ENCODE results near the gene CLDN14.

CLDN14 gene

GRCh38 chr21:36422279-36423098, 57.4 kb downstream of the CLDN14 start:
- Mint-ChIP-seq H3K27ac (no peak overlapping the region), H3K4me3 (no peak overlapping the region), H3K9me3 (ENCODE audit: low read depth) (no peaks in the 10 kb centered on the region)

DNA sequence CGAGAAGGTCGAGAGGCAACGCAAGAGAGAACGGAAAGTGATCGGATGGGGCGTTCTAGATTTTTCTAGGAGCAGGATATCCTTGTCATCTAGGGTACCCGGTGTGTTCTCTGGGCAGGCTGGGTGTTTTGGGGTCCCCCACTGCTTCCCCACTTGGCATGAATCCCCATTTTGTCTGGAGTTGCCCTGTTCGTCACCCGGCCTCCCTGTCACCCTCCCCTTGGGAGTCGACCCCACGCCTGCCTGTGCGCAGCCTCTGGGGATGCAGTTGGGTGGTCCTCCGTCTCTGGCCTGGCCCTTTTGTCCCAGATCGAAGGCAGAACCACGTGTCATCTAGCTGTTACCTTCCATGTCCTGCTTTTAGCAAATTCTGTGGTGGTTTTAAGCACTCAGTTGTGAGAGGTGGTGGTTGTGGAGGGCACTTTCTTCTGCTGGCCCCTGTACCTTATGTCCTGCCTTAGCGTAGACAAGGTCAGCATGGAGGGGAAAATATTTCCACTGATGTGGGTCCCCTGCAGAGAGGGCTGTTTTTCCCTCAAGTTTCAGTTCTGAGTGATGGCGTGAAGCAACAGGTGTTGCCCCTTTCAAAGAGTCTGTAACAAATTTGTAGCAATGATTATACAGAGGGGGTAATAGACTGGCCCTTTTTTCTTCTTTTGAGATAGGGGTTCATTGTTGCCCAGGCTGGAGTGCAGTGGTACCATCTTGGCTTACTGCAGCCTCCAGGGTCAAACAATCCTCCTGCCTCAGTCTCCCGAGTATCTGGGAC, 59.2 kb downstream of the CLDN14 start:
- Mint-ChIP-seq H3K4me1 (ENCODE audit: low read depth) (no peaks in the 10 kb centered on the region), H3K4me3 (no peak overlapping the region), H3K9me3 (ENCODE audit: low read depth) (no peaks in the 10 kb centered on the region), H3K27me3 (no peaks in the 10 kb centered on the region), H3K36me3 (peaks cover 3% of the 10 kb centered on the region), H3K27ac (no peak overlapping the region)

More at GRCh38 chr21:36422279-36423098, 57.4 kb downstream of the CLDN14 start:
- Mint-ChIP-seq H3K27me3 (no peaks in the 10 kb centered on the region), H3K4me1 (ENCODE audit: low read depth) (no peaks in the 10 kb centered on the region), H3K36me3 (no peaks in the 10 kb centered on the region)

DNA sequence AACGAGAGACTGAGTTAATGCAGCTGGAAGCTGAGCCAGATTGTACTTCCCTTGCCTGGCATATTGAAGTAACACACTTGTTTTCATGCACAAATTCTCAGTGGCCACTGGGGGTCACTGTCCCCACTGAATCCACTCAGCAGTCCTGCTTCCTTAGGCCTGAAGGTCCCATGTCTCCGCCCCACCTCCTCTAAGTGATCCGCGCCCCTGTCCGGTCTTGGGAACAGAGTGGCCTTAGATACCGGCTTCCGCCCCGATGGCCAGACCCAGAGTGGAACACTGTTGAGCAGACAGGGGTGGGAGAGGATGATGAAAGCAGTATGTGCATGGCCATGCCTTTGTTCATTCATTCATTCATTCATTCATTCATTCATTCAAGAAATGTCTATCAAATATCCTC, 59.9 kb downstream of the CLDN14 start:
- Mint-ChIP-seq H3K4me3 (no peak overlapping the region), H3K9me3 (ENCODE audit: low read depth) (no peaks in the 10 kb centered on the region), H3K36me3 (peaks cover 3% of the 10 kb centered on the region), H3K4me1 (ENCODE audit: low read depth) (no peaks in the 10 kb centered on the region), H3K27ac (no peak overlapping the region), H3K27me3 (no peaks in the 10 kb centered on the region)

DNA sequence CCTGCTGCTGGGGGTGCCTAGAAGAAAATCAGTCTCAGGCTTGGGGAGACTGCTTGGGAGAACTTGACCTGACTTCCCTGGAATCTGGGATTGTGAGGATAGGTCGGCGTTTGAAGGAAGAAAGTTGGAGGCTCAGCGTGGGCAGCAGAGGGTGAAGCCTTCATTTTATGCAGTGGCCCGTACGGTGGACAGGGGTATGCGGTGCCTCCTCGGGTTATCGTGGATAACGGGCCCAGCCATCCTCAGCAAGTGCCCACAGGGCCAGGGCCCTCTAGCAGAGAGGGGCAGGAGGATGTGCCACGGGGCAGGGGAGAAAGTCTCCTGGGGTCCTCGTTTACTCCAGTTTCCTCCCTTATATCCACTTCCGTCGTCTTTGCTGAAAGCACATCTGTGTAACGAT, 60.7 kb downstream of the CLDN14 start:
- H3K36me3 Mint-ChIP-seq, result peaks cover 3% of the 10 kb centered on the region
- no peaks in the 10 kb centered on the region for H3K9me3 Mint-ChIP-seq (ENCODE audit: low read depth)
- no peaks in the 10 kb centered on the region for H3K4me1 Mint-ChIP-seq (ENCODE audit: low read depth)
- H3K27me3 Mint-ChIP-seq, result no peaks in the 10 kb centered on the region
- H3K4me3 Mint-ChIP-seq, result no peak overlapping the region
- H3K27ac Mint-ChIP-seq, result no peak overlapping the region

DNA sequence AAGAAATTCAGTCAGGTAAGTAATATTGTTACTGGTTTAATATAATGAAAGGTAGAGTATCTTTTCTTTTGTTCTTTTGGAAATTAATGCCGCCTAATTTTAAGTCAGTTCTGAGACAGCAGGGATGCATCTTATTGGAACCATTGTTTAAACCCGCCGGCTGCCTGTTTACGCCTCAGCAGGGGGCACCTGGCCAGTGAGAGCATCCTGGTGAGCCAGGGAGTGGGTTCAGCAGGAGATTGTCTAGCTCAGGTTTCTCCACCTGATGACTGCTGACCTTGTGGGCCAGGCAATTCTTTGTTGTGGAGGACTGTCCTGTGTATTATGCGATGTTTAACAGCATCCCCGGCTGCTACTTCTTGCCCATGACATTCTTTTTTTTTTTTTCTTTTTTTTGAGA, 64.5 kb downstream of the CLDN14 start:
- no peak overlapping the region for H3K4me3 Mint-ChIP-seq
- no peaks in the 10 kb centered on the region for H3K9me3 Mint-ChIP-seq (ENCODE audit: low read depth)
- no peak overlapping the region for H3K27ac Mint-ChIP-seq
- no peaks in the 10 kb centered on the region for H3K27me3 Mint-ChIP-seq
- peaks cover 13% of the 10 kb centered on the region for H3K36me3 Mint-ChIP-seq
- H3K4me1 Mint-ChIP-seq (ENCODE audit: low read depth), result no peaks in the 10 kb centered on the region

DNA sequence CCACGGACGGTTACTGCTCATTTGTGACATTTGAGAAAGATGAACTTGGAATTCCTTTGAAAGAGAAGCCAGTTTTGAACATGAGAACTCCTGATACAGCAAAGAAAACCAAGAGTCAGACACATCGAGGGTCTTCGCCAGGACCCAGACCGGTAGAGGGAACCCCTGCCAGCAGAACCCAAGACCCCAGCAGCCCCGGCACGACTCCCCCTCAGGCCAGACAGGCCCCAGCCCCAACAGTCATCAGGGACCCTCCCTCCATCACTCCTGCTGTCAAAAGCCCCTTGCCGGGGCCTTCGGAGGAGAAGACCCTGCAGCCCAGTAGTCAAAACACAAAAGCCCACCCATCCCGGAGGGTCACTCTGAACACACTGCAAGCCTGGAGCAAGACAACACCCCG, 67.0 kb downstream of the CLDN14 start:
- H3K36me3 Mint-ChIP-seq, result peaks cover 13% of the 10 kb centered on the region
- no peaks in the 10 kb centered on the region for H3K4me1 Mint-ChIP-seq (ENCODE audit: low read depth)
- H3K27ac Mint-ChIP-seq, result no peak overlapping the region
- no peaks in the 10 kb centered on the region for H3K27me3 Mint-ChIP-seq
- no peak overlapping the region for H3K4me3 Mint-ChIP-seq
- no peaks in the 10 kb centered on the region for H3K9me3 Mint-ChIP-seq (ENCODE audit: low read depth)

- no peak overlapping the region for H3K27ac Mint-ChIP-seq
- no peak overlapping the region for H3K4me3 Mint-ChIP-seq
- no peaks in the 10 kb centered on the region for H3K27me3 Mint-ChIP-seq
- no peaks in the 10 kb centered on the region for H3K4me1 Mint-ChIP-seq (ENCODE audit: low read depth)
- peaks cover 19% of the 10 kb centered on the region for H3K36me3 Mint-ChIP-seq
- no peaks in the 10 kb centered on the region for H3K9me3 Mint-ChIP-seq (ENCODE audit: low read depth)
Observed at GRCh38 chr21:36411301-36411700, 68.6 kb downstream of the CLDN14 start.

Data from activated naive CD8-positive, alpha-beta T cell (primary cell).